Glomerular visceral epithelial cell (primary cell): ENCODE measurements around the gene SYNCRIP.
"Not testable (repeated sequence)": the region's sequence is repeated elsewhere in the genome, so short reads cannot be mapped to it uniquely, and the experiment has no call there.

Source experiments
- DNase-seq: peaks from one replicate; pipeline ENCODE4 v3.0.0-alpha.2; 2016; ENCODE audit errors: extremely low spot score

SYNCRIP gene

GRCh38 chr6:85642774-85643536 is at the start of gene SYNCRIP:
SYNCRIP (minus strand) TSS chr6:85642886; CDS start chr6:85641439, 1,447 bp downstream.
- DNase-seq = peak; percentile 100

DNA sequence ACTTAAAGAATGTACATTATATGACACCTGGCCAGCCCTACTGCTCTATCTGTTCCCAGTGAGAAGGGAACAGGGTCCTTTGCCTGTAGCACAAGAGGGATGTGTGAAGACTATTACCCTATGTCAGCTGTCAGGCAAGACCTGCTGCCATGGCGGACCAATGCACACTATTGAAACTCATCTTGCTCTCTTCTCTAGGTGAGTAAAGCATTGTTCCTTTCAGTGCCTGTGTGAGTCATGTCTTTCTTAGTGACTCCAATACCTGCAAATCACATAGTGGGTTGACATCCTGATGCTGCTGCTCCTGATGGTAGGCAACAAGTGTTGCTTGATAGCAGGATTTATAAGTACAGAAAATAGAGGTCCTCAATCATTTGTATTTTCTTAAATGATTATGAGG is 48.8 kb upstream of the SYNCRIP start:
- DNase-seq = no peak

DNA sequence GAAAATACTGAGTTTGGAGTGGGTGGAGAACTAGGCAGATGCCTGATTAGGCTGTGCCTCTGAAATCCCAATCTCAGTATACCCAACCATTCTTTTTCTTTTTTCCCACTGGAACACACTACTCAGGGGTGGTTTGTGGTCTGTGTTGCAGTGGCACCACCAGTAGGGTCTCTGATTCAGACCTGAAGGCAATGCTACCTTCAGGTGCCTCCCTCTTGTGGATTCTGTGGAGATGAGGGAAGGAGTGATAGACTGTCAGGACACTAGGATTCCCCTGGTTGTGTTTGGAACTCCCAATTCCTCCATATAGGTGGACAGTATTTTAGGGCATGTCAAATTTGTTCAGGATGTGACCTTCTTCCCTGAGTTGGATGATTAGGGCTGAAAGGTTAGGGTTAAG is 47.4 kb upstream of the SYNCRIP start:
- no peak for DNase-seq

DNA sequence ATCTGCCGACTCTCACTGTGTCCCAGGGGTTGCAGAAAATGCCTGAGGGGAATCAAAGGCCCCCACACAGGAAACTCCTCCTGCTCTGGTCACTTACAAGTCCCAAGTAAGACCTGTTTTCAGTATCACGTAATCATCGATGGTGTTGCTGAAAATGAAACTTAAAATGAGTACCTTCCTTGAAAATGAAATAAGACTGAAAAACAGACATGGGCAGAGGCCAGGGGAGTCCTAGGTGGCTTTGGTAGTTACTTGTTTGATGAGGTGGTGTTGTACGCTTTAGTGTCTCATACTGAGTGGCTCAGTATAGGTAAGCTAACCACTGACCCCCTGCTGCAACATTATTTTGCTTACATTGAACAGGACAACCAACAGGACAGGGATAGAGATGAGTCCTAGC is 43.0 kb upstream of the SYNCRIP start:
- no peak for DNase-seq

GRCh38 chr6:85684809-85685171 is 42.1 kb upstream of the SYNCRIP start:
- no peak for DNase-seq

- DNase-seq = no peak
These were observed 41.6 kb upstream of the SYNCRIP start for GRCh38 chr6:85684133-85684808.

DNA sequence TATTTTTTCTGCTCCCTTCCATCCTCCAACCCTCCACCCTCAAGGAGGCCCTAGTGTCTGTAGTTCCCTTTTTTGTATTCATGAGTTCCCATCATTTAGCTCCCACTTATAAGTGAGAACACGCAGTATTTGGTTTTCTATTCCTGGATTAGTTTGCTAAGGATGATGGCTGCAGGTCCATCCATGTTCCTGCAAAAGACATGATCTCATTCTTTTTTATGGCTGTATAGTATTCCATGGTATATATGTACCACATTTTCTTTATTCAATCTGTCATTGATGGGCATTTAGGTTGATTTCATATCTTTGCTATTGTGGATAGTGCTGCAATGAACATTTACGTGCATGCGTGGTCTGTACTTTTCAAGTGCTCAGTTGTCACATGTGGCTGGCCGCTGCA is 39.2 kb upstream of the SYNCRIP start:
- DNase-seq = not testable (repeated sequence)

GRCh38 chr6:85680388-85680787 is 37.7 kb upstream of the SYNCRIP start:
- peak; percentile 7 for DNase-seq

DNA sequence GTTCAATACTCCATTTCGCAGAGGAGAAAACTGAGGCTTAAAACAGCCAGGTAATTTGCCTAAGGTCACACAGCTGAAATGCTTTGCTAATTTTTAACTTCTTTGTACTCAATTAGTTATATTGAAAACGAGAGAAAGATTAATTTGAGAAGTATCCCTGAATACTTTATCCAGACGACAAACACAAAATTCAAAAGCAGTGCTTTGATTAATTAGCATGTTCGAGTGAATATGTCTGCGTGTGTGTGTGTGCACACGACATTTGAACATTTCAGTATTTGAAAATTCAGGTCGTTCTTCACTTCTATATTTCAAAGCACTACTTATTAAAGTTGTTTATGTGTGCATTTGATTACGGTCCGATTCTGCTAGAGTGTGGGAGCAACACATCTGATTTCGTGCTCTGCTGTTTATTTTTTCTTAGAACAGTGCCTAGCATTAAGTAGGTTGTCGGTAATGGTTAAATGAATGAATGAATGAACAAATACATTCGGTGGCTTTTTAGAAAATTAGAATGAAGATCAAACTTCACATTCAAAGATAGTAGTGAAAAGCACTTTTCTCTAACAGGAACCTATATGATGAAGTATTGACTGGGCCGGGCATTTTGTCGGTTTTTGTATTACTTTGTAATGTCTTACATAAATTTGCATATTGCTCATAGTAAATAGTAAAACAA is 36.9 kb upstream of the SYNCRIP start:
- DNase-seq = peak; percentile 3

GRCh38 chr6:85678602-85679444 is 36.1 kb upstream of the SYNCRIP start:
- DNase-seq = peak; percentile 100

DNA sequence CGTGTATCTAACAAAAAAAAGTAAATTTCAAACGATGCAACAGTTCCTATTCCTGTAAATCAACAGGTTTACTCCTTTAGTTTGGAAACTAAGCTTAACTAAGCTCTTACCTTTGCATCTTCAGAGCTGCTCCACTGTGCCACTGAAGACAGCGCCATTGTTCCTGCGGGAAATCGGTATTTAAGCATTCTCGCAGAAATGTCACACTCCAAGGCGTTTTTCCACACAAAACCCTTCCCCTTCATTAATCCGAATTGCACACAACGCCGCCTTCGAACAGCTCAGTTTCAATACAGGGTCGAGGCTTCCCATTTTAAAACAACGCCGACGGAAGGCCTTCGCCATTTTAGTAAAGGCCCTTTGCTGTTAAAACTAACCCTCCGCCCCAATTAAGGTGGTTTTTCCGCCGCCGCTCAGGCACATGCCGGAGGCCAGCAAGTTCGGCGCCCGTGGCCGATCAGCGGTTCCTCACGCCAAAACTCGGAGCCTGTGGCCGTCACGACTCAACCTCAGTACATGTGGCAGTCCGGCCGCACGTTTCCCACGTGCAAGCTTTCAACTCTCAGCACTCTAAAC is 35.4 kb upstream of the SYNCRIP start:
- no peak for DNase-seq

DNA sequence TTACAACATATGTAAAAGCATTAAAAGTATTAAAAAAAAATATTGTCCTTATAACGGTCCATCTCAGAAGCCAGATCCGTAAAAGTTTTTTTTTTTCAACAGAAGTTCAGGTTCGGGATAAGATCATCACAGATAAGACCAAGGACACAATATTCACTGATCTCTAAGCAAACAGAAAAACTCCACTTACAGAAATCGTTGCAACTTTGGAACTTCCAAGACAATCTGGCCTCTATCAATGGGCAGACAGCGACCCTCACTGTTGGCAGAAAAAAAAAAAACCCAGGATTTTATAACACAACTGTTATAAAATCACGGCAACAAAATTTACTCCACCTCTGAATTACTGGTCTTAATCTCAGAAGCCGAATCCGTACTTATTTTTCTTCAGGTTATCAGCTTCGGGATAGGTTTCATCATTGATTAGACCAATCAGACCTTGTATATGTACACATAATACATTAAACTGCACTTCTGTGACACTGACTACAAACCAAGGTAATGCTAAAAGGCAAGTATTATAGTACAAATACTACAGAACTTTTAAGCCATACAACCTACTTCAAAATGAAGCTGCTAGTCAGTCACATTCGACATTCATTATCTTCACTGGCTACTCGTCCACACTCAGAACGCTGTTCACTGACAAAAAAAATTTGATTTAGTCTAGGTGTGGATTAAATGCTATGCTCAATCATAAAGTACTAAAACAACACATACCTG is 34.7 kb upstream of the SYNCRIP start:
- DNase-seq = peak; percentile 37

- peak; percentile 15 for DNase-seq
These were observed 33.5 kb upstream of the SYNCRIP start for GRCh38 chr6:85676086-85676729.

GRCh38 chr6:85675030-85675819 is 32.5 kb upstream of the SYNCRIP start:
- peak; percentile 80 for DNase-seq

DNA sequence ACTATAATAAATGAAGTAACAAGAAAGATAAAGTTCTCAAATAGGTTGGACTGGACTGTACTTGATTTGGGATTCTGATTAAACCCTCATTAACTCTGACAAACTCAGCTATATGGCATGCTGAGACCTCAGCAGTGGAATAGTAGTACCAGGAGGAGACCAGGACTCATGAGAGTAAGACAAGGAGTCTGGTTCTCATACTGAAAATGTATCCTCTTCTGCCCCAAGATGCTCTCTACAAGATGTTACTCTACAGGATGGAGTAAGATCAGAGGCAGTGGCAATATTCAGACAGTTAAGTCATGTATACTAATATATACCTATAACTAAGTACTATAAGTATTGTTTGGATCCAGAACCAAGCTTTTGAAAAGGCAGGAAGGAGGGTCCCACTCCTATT is 31.9 kb upstream of the SYNCRIP start:
- peak; percentile 9 for DNase-seq

GRCh38 chr6:85673198-85674139 is 30.8 kb upstream of the SYNCRIP start:
- DNase-seq = peak; percentile 7

DNA sequence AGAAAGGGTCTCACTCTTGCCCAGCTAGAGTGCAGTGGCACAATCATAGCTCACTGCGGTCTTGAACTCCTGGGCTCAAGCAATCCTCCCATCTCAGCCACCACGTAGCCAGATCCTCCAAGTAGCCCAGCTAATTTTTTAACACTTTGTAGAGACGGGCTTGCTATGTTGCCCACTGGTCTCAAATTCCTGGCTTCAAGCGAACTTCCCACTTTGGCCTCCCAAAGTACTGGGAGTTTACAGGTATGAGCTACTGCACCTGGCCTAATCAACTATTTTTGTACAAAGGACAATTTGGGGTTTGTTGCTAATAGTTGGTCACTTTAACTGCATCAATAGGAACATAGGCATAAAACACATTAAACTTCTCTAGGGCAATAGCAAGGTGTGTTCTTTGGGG is 29.9 kb upstream of the SYNCRIP start:
- peak; percentile 12 for DNase-seq

DNA sequence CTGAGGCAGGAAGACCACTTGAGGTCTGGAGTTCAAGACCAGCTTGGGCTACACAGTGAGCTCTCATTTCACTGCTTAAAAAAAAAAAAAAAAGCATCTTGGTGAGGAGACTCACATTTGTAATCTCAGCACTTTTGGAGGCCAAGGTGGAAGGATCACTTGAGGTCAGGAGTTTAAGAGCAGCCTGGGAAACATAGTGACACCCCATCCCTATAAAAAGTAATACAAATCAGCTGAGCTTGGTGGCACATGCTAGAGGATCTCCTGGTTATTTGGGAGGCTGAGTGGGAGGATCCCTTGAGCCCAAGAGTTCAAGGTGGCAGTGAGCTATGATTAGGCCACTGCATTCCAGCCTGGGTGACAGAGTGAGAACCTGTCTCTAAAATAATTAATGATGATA is 29.4 kb upstream of the SYNCRIP start:
- no peak for DNase-seq
